BJ (cell line): ENCODE measurements around the gene SMAD1. TPM values are rescaled to one million over a fixed set of nuclear protein-coding genes. Genes with fewer than 3 reads are reported as not detected.

Source experiments
- CTCF ChIA-PET: fragments of 350-600 bp; formaldehyde crosslinking; extraction: SDS; loops from one replicate; lab custom pipeline; 2021; ENCODE audit warnings: antibody characterized with exemption, inconsistent platforms; lab: Yijun Ruan, JAX
- POLR2A ChIA-PET: fragments of 300-600 bp; sonication (Branson Sonifier 250); formaldehyde crosslinking; extraction: SDS; loops from one replicate; lab custom pipeline; 2021; ENCODE audit warnings: antibody characterized with exemption; lab: Charles Lee
- DNase-seq: peaks from one replicate; pipeline ENCODE4 v3.0.0-alpha.2; 2011; ENCODE audit warnings: low read depth
- H3K27me3 ChIP-seq: 2 replicates; pipeline ENCODE4 v1.6.0; 2011; ENCODE audit warnings: low read length; ENCODE audit not compliant: control insufficient read depth, insufficient read depth
- H3K36me3 ChIP-seq: 2 replicates; pipeline ENCODE4 v1.5.1; 2011; ENCODE audit warnings: low read length; ENCODE audit not compliant: control insufficient read depth, insufficient read depth
- H3K4me3 ChIP-seq: 2 replicates; pipeline ENCODE4 v1.5.1; 2011; ENCODE audit warnings: low read depth, mild to moderate bottlenecking, control low read depth, low read length
- polyA plus RNA-seq: library from polyadenylated mRNA; depleted of rRNA; stranded (reverse); fragments of >200 nt; gene quantifications from 2 replicates; pipeline ENCODE4 v1.2.3, GENCODE V29; 2011
- TF ChIP-seq, protein P1 (sequence below): IDR thresholded peaks from 2 replicates; pipeline ENCODE4 v1.5.1; 2011; ENCODE audit warnings: low read depth, mild to moderate bottlenecking, control low read depth, inconsistent platforms, low read length, moderate library complexity; ENCODE audit not compliant: insufficient read depth

Gene SMAD1
- polyA plus RNA-seq, 1 experiment = 26.1 TPM

DNA sequence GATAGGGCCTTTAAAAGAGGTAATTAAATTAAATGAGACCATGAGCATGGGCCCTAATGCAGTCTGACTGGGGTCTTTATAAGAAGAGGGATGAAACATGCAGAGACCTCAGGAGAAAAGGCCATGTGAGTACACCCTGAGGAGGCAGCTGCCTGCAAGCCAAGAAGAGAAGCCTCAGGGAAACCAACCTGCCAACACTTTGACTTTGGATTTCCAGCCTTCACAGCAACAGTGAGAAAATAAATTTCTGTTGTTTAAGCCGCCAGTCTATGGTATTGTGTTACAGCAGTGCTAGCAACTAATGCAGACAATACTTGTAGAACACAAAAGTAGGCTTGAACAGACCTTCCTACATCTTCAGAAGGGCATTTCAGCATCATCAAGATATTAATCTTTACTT is 52.3 kb downstream of the SMAD1 start:
- H3K36me3 ChIP-seq = no peaks in the 10 kb centered on the region
- CTCF ChIA-PET = no interaction called here
- no peak for DNase-seq

DNA sequence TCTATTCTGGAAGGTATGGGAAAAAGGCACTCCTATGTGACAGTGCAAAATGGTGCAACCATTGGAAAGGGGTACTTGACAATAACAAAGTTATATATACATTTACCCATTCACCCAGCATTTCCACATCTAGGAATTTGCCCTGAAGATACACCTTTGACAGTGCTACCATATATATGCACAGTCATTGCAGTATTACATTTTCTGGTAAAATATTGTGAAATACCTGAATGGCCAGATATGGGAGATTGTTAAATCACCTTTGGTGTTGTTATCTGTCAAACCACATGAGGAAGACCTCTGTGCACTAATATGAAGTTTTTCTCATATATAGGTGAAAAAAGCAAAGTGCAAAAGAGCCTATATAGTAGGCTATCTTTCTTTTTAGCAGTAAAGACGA is 53.5 kb downstream of the SMAD1 start:
- ChIA-PET CTCF (no interaction called here), POLR2A (no interaction called here)
- TF ChIP-seq, protein P1, sequence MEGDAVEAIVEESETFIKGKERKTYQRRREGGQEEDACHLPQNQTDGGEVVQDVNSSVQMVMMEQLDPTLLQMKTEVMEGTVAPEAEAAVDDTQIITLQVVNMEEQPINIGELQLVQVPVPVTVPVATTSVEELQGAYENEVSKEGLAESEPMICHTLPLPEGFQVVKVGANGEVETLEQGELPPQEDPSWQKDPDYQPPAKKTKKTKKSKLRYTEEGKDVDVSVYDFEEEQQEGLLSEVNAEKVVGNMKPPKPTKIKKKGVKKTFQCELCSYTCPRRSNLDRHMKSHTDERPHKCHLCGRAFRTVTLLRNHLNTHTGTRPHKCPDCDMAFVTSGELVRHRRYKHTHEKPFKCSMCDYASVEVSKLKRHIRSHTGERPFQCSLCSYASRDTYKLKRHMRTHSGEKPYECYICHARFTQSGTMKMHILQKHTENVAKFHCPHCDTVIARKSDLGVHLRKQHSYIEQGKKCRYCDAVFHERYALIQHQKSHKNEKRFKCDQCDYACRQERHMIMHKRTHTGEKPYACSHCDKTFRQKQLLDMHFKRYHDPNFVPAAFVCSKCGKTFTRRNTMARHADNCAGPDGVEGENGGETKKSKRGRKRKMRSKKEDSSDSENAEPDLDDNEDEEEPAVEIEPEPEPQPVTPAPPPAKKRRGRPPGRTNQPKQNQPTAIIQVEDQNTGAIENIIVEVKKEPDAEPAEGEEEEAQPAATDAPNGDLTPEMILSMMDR = no peak
- no peaks in the 10 kb centered on the region for H3K36me3 ChIP-seq
- H3K4me3 ChIP-seq = no peak overlapping the region
- no peaks in the 10 kb centered on the region for H3K27me3 ChIP-seq
- DNase-seq = no peak

More for the DNA sequence above, 52.3 kb downstream of the SMAD1 start:
- no peaks in the 10 kb centered on the region for H3K27me3 ChIP-seq
- POLR2A ChIA-PET = no interaction called here
- TF ChIP-seq, protein P1 = no peak
- H3K4me3 ChIP-seq = no peak overlapping the region

DNA sequence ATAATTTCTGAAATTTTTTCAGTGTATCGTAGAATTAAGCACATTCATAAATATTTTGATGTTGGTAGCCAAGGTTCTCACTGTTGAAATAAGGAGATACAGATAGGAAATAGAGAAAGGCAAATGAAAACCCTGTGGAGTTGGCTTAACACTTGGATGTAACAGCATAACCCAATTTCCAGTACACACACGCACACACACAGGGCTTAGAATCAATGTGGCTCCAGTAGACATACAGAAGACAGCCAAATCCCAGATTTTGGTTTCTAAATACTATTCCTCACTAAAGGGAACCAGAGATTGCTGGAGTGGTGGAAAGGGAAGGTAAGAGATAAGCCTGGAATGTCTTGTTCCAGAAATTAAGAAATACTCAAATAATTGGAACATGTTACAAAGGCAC is 54.4 kb downstream of the SMAD1 start:
- TF ChIP-seq, protein P1 = no peak
- H3K27me3 ChIP-seq = no peaks in the 10 kb centered on the region
- ChIA-PET POLR2A (no interaction called here), CTCF (no interaction called here)
- no peak for DNase-seq
- H3K36me3 ChIP-seq = no peaks in the 10 kb centered on the region
- no peak overlapping the region for H3K4me3 ChIP-seq

DNA sequence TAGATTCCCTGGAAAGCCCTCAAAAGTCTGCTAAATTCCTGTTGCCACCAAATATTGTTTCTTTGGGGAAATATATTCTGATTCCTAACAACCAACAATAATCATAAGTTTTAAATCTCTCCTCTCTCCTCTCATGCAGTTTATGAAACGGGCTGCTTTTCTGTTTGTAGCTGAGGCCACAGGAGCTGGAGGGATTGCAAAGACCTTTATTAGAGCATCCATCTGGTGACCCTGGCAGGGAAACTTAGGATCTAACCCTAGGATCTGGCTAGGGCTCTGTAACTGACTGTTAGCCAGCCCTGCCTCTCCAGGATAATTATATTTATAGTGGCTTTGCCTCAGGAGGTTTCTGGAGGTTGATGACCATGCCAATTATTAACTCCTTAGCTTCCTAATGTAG is 56.9 kb downstream of the SMAD1 start:
- POLR2A ChIA-PET = no interaction called here
- CTCF ChIA-PET = interaction anchor here (0.8 to 1.7 kb wide), 2 partner anchors 14 to 18 kb away, joined by 3 to 8 read pairs; no protein-coding TSS in a partner anchor

DNA sequence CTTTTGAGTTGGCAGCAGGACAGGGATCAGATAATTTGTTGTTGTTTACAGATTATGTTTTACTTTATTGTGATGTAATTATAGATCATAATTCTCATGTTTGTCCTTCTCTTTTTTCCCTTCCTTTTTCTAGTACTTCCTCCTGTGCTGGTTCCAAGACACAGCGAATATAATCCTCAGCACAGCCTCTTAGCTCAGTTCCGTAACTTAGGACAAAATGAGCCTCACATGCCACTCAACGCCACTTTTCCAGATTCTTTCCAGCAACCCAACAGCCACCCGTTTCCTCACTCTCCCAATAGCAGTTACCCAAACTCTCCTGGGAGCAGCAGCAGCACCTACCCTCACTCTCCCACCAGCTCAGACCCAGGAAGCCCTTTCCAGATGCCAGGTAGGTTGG is 58.0 kb downstream of the SMAD1 start:
- CTCF ChIA-PET = interaction anchor here (1.7 kb wide), 1 partner anchor 17 kb away, joined by 8 read pairs; no protein-coding TSS in a partner anchor
- H3K4me3 ChIP-seq = no peak overlapping the region
- DNase-seq = no peak
- TF ChIP-seq, protein P1 = no peak
- H3K36me3 ChIP-seq = no peaks in the 10 kb centered on the region
- POLR2A ChIA-PET = no interaction called here
- no peaks in the 10 kb centered on the region for H3K27me3 ChIP-seq

More for the DNA sequence above, 56.9 kb downstream of the SMAD1 start:
- no peak for DNase-seq
- H3K36me3 ChIP-seq = no peaks in the 10 kb centered on the region
- no peaks in the 10 kb centered on the region for H3K27me3 ChIP-seq
- no peak overlapping the region for H3K4me3 ChIP-seq
- TF ChIP-seq, protein P1 = no peak
